ENCODE measurements around the gene LIPT1. TPM values are rescaled to one million over a fixed set of nuclear protein-coding genes. Genes with fewer than 3 reads are reported as not detected.

Gene LIPT1
- total RNA-seq, 4 donors from 2014 or later: 3.6 to 10.9 (median 5.8) TPM

- no peak for TF ChIP-seq CTCF (IDR thresholded peaks at IDR 0.05; ENCODE audit: low read depth)
Measured at GRCh38 chr2:99200076-99200800, 45.5 kb downstream of the LIPT1 start.

GRCh38 chr2:99201959-99202678 lies 47.4 kb downstream of the LIPT1 start:
- TF ChIP-seq CTCF (IDR thresholded peaks at IDR 0.05; ENCODE audit: low read depth): no peak

GRCh38 chr2:99205491-99205890 lies 50.7 kb downstream of the LIPT1 start:
- TF ChIP-seq CTCF (IDR thresholded peaks at IDR 0.05; ENCODE audit: low read depth): no peak

Small RNAs within 50 kb of the gene (small RNA-seq; reads per million reads assigned to genes)
- not detected for gene AC092587.1

Other genes starting within 250 kb of the LIPT1 start
- 1 to 10 TPM; 1.4 to 8.3 (median 4.5) TPM for gene CRACDL, start 218.7 kb upstream of the LIPT1 start, total RNA-seq
- 1 to 10 TPM in 1 of 4 donors, under 1 TPM in 1, not detected in 2; 0.44 to 1.0 TPM for gene C2orf15, start 13.3 kb upstream of the LIPT1 start, total RNA-seq
- gene TSGA10, start within 50 bp of the LIPT1 start, total RNA-seq: 10 to 100 TPM in 1 of 4 donors, 1 to 10 TPM in 3; 5.2 to 11.0 (median 8.0) TPM
- gene MITD1, start 26.1 kb downstream of the LIPT1 start, total RNA-seq: 10 to 100 TPM; 21.1 to 33.7 (median 31.2) TPM
- 10 to 100 TPM; 22.2 to 42.7 (median 26.2) TPM for gene MRPL30, start 26.2 kb downstream of the LIPT1 start, total RNA-seq
- not detected for gene LYG2, start 100.7 kb downstream of the LIPT1 start, total RNA-seq
- gene LYG1, start 146.2 kb downstream of the LIPT1 start, total RNA-seq: 1 to 10 TPM in 2 of 4 donors, under 1 TPM in 1, not detected in 1; 0.51 to 4.0 (median 1.8) TPM
- gene TXNDC9, start 181.4 kb downstream of the LIPT1 start, total RNA-seq: 10 to 100 TPM; 27.1 to 73.2 (median 36.5) TPM
- gene EIF5B, start 182.4 kb downstream of the LIPT1 start, total RNA-seq: 10 to 100 TPM; 28.1 to 53.8 (median 33.9) TPM

Measured in subcutaneous adipose tissue (tissue), 4 donors.